Rectal smooth muscle tissue (tissue), 1 donor: ENCODE measurements around the gene PNN.
"Not testable (repeated sequence)": the region's sequence is repeated elsewhere in the genome, so short reads cannot be mapped to it uniquely, and the experiment has no call there.

Source experiments
- H3K27ac ChIP-seq: one replicate; pipeline ENCODE4 v1.7.0; 2013; ENCODE audit warnings: low read depth, low read length, inconsistent platforms
- H3K27me3 ChIP-seq: one replicate; pipeline ENCODE4 v1.7.0; 2013; ENCODE audit warnings: low read length; ENCODE audit not compliant: control insufficient read depth, insufficient read depth
- H3K36me3 ChIP-seq: one replicate; pipeline ENCODE4 v1.7.0; 2013; ENCODE audit warnings: low read length; ENCODE audit not compliant: control insufficient read depth, insufficient read depth
- H3K4me1 ChIP-seq: one replicate; pipeline ENCODE4 v1.7.0; 2013; ENCODE audit warnings: low read length; ENCODE audit not compliant: control insufficient read depth, insufficient read depth
- H3K4me3 ChIP-seq: one replicate; pipeline ENCODE4 v1.7.0; 2013; ENCODE audit warnings: low read length
- H3K9ac ChIP-seq: one replicate; pipeline ENCODE4 v1.7.0; 2013; ENCODE audit warnings: low read length

PNN gene

DNA sequence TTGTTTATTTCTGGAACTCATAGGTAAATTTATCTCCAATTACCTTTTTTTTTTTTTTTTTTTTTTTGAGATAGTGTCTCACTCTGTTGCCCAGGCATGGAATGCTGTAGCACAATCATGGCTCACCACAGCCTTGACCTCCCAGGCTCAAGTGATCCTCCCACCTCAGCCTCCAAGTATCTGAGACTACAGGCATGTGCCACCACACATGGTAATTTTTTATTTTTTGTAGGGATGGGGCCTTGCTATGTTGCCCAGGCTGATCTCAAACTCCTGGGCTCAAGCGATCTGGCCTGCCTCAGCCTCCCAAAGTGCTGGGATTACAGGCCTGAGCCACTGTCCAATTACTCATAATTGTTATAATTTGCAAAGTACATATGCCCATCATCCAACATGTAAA is 45.4 kb downstream of the PNN start:
- H3K36me3 ChIP-seq, H3K27me3 ChIP-seq, H3K4me1 ChIP-seq, H3K9ac ChIP-seq, H3K4me3 ChIP-seq, H3K27ac ChIP-seq: not testable (repeated sequence)

DNA sequence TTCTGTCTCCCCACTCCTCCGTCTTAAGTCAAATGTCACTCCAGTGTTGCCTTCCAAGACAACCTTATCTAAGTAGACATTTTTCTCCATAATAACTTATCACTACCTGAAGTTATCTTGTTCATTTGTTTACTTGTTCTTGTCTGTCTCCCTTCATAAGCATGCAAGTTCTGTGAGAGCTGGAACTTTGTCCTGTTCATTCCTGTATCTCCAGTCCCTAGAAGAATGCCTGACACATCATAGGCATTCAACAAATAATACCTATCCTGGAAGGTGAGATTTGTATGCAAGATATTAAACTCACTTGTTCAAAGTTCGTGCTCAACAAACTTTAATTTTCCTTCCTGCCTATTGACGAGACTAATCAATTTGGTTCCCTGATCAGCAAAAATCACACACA is 53.0 kb downstream of the PNN start:
- no peak overlapping the region for H3K27ac ChIP-seq
- H3K4me1 ChIP-seq = no peaks in the 10 kb centered on the region
- H3K9ac ChIP-seq = no peak overlapping the region
- no peaks in the 10 kb centered on the region for H3K27me3 ChIP-seq
- no peak overlapping the region for H3K4me3 ChIP-seq
- H3K36me3 ChIP-seq = no peaks in the 10 kb centered on the region

DNA sequence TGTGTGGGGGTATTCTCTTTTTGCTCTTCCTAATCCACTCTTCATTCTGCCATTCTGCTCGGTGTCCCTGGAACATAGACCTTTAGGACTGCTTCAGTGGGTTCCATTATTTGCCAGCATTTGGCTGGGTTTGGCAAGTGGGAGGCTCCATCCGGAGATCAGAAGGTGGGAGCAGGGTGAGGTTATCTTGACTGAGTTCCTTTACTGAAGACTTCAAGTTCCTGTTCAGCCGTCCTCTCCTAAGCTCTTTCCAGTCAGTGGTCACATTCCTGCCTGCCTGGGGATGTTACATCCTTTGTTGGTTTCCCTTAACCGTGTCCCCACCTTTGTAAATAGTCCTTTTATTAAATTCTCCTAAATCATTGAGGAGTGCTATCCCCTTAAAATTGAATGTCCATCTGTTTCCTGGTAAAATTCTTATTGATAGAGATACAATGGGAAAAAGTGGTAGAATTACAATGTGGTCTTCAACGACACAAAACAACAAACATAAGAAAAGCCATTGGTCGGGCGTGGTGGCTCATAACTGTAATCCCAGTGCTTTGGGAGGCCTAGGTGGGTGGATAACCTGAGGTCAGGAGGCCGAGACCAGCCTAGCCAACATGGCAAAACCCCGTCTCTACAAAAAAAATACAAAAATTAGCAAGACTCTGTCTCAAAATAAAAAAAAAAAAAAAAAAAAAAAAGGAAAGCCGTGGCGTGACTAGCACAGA is 53.6 kb downstream of the PNN start:
- H3K4me3 ChIP-seq = no peak overlapping the region
- no peaks in the 10 kb centered on the region for H3K36me3 ChIP-seq
- no peaks in the 10 kb centered on the region for H3K4me1 ChIP-seq
- no peak overlapping the region for H3K9ac ChIP-seq
- no peak overlapping the region for H3K27ac ChIP-seq
- no peaks in the 10 kb centered on the region for H3K27me3 ChIP-seq

DNA sequence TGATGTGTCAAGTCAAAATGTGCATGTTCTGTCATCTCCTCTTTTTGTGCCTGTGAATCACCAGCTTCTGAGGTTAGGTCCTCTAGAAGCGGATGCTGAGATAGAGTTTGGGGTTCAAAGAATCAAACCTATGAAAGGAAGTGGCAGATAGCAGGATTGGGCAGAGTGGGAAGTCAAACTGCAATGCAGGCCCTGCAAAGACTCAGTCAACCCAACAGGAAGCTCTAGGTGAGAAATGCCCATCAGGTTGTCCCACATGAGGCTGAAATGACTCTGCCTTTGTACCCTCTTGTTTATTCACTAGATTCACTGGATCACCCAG is 54.1 kb downstream of the PNN start:
- H3K4me1 ChIP-seq = no peaks in the 10 kb centered on the region
- no peak overlapping the region for H3K4me3 ChIP-seq
- H3K27me3 ChIP-seq = no peaks in the 10 kb centered on the region
- H3K27ac ChIP-seq = no peak overlapping the region
- no peak overlapping the region for H3K9ac ChIP-seq
- H3K36me3 ChIP-seq = no peaks in the 10 kb centered on the region

DNA sequence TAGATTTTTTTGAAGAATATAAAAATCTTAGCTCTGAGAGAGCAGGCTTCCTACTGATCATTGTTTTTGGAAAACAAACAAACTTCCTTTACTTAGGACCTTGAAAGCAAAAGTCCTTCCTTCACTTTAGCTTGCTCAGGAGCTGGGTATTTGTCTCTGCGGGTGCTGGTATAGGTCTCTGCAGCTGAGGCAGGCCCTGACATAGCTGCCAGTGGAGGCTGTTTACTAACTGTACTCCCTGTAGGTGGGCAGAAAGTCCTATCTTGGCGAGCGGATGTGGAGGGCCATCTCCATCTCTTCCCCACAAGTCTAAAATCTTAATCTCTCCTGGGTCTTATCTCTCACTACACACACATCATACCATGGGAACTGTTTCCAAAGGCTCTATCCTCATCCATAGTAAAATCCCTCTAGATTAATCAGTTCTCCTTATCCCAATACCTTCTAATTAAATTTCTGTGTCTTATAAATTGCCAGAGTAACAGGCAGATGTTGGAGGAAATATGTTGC is 54.6 kb downstream of the PNN start:
- Histone ChIP-seq H3K27me3 (no peaks in the 10 kb centered on the region), H3K27ac (no peak overlapping the region), H3K4me1 (no peaks in the 10 kb centered on the region), H3K4me3 (no peak overlapping the region), H3K36me3 (no peaks in the 10 kb centered on the region), H3K9ac (no peak overlapping the region)

DNA sequence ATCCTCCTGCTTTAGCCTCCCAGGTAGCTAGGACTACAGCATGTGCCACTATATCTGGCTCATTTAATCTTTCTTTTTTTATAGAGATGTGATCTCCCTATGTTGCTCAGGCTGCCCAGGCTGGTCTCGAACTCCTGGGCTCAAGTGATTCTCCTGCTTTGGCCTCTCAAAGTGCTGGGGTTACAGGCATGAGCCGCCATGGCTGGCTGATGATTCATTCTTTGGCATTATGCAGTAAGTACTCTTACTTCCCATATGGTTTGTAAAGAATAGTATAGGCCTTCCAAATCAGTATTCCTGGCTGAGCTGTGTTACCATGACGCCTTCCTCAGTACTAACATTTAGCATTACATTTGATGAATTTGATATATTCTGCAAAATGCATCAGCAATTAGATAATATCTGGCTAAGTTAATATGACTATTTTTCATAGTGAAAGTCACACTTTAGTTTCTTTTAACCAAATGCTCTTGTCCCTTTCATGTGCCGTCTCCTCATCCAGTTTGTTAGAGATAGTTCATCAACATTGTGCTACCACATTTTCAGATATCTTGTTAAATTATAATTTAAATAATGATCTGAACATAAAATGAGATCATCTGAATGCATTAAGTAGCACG is 55.5 kb downstream of the PNN start:
- no peak overlapping the region for H3K9ac ChIP-seq

DNA sequence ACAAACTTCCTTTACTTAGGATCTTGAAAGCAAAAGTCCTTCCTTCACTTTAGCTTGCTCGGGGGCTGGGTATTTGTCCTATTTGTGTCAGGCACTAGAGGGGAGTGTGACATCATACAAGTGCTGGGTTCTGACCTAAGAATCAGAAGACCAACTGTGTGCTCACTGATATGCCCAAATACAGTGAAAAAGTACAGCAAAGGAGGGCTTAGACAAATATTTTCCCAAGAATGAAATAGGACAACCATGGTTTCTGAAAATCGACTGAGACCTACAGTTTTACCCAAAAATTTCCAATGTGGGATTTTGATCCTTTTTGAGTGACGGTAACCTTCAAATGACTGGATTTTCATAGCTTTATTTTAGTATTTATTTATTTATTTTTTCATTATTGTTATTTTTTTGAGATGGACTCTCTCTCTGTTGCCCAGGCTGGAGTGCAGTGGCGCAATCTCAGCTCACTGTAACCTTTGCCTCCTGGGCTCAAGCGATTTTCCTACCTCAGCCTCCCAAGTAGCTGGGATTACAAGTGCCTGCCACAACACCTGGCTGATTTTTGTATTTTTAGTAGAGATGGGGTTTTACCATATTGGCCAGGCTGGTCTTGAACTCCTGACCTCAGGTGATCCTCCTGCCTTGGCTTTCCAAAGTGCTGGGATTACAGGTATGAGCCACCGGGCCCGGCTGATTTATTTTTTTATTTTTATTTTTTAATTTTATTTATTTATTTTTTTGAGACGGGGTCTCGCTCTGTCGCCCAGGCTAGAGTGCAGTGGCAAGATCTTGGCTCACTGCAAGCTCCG is 56.9 kb downstream of the PNN start:
- not testable (repeated sequence) for H3K27me3 ChIP-seq, H3K4me1 ChIP-seq, H3K36me3 ChIP-seq, H3K9ac ChIP-seq, H3K27ac ChIP-seq, H3K4me3 ChIP-seq

More for the DNA sequence above, 55.5 kb downstream of the PNN start:
- no peak overlapping the region for H3K4me3 ChIP-seq
- no peaks in the 10 kb centered on the region for H3K36me3 ChIP-seq
- no peaks in the 10 kb centered on the region for H3K4me1 ChIP-seq
- no peaks in the 10 kb centered on the region for H3K27me3 ChIP-seq
- H3K27ac ChIP-seq = no peak overlapping the region
